Body of pancreas (tissue), 4 donors: ENCODE results near the gene DRC7. TPM values are rescaled to one million over a fixed set of nuclear protein-coding genes. Genes with fewer than 3 reads are reported as not detected.

Source experiments
- ATAC-seq: fragments of 150-250 bp; one replicate; pipeline ENCODE4 v1.9.1; 2016
- DNase-seq, 4 donors: peaks; one replicate each; pipeline ENCODE4 v3.0.0-alpha.2; 2019
- H3K27ac ChIP-seq, 4 donors: fragments of 200-600 bp; sonication (generic); 1 replicate in 3 of 4; 2 replicates in 1 of 4; pipeline versions ENCODE4 v1.5.1 to v1.6.1; 2016 to 2019; ENCODE audit warnings: mild to moderate bottlenecking in 1 of 4, mixed read lengths in 1 of 4, moderate library complexity in 1 of 4
- H3K27me3 ChIP-seq, 2 donors: fragments of 200-600 bp; sonication (generic); one replicate each; pipeline ENCODE4 v1.6.0; 2016; ENCODE audit warnings: mild to moderate bottlenecking in 1 of 2
- H3K36me3 ChIP-seq, 2 donors: fragments of 200-600 bp; sonication (generic); replicated peaks in 1 of 2; 2 replicates each; pipeline ENCODE4 v1.5.1; 2016; ENCODE audit warnings: low read depth in 2 of 2; ENCODE audit not compliant: insufficient read depth in 1 of 2
- H3K4me1 ChIP-seq: fragments of 200-600 bp; sonication (generic); one replicate; pipeline ENCODE4 v1.6.0; 2016
- H3K4me3 ChIP-seq, 2 donors: fragments of 200-600 bp; sonication (generic); 1 replicate in 1 of 2; 2 replicates in 1 of 2; pipeline ENCODE4 v1.5.1; 2016 to 2019
- H3K9me3 ChIP-seq, 3 donors: fragments of 200-600 bp; sonication (generic); 1 replicate in 2 of 3; 2 replicates in 1 of 3; pipeline ENCODE4 v1.5.1; 2016
- POLR2A ChIP-seq, 3 donors: fragments of 450-650 bp; IDR thresholded peaks; one replicate each; pipeline ENCODE4 v1.6.1; 2016; ENCODE audit warnings: antibody characterized with exemption in 3 of 3, mild to moderate bottlenecking in 2 of 3
- WGBS, 2 donors: methylation state at CpG; one replicate each; pipeline ENCODE4 v1.1.5; 2017; 5-methylcytosine and 5-hydroxymethylcytosine counted together
- intact Hi-C: fragments of 100-400 bp; cut with DNase I; formaldehyde crosslinking; loops from one replicate; pipeline ENCODE4 v1.15.1; 2023
- total RNA-seq, 2 donors: library from RNA; depleted of rRNA; stranded (reverse); fragments of >200 nt; gene quantifications; one replicate each; pipeline ENCODE4 v1.1.0, GENCODE V29; 2016
- TF ChIP-seq, protein P1 (sequence below), 7 experiments: fragments of 450-650 bp in 4 of 7; fragments of 200-600 bp in 3 of 7; sonication (generic) in 3 of 7; IDR thresholded peaks; one replicate each; pipeline ENCODE4 v1.5.1; 2016 to 2019; ENCODE audit warnings: antibody characterized with exemption in 7 of 7

The DRC7 gene
- total RNA-seq, 2 donors from 2014 or later = 1.3 TPM; not detected in 1

DNA sequence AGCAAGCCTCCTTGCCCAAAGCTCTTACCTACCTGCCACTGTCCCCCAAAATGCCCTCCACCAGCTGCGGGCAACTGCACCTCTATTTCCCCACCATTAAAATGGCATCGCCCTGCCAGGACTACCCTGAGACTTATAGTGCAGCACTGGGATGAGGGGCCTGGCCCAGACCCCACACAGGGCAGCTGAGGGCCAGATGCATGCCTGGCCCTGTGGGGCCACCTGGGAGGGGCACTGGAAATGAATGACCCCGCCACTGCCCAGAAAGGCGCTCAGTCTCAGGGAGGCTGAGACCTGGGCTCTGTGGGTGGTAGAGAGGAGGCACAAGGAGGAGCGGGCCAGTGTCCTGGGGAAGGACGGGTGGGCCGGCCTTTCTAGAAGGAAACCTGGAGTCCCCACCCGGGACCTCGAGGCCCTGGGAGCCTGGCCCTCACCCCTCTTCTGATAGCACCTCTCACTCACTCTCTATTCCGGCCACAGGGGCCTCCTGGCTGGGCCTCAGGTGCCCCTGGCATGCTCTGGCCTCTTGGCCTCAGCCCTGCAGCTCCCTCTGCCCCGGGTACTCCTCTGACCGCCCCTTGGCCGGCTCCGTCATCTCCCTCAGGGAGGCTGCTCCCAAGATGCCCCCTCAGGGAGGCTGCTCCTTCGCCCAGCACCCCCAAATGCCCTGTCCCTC lies 67.9 kb downstream of the DRC7 start:
- DNase-seq (no peak), ATAC-seq (no peak)
- Histone ChIP-seq H3K27me3 (no peaks in the 10 kb centered on the region), H3K9me3 (no peaks in the 10 kb centered on the region), H3K4me1 (peaks cover 1% of the 10 kb centered on the region), H3K27ac (no peak overlapping the region), H3K4me3 (no peak overlapping the region), H3K36me3 (peaks cover 0 to 11% of the 10 kb centered on the region in 2 donors)
- TF ChIP-seq, protein P1, sequence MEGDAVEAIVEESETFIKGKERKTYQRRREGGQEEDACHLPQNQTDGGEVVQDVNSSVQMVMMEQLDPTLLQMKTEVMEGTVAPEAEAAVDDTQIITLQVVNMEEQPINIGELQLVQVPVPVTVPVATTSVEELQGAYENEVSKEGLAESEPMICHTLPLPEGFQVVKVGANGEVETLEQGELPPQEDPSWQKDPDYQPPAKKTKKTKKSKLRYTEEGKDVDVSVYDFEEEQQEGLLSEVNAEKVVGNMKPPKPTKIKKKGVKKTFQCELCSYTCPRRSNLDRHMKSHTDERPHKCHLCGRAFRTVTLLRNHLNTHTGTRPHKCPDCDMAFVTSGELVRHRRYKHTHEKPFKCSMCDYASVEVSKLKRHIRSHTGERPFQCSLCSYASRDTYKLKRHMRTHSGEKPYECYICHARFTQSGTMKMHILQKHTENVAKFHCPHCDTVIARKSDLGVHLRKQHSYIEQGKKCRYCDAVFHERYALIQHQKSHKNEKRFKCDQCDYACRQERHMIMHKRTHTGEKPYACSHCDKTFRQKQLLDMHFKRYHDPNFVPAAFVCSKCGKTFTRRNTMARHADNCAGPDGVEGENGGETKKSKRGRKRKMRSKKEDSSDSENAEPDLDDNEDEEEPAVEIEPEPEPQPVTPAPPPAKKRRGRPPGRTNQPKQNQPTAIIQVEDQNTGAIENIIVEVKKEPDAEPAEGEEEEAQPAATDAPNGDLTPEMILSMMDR (IDR thresholded peaks at IDR 0.05) = no peak
- TF ChIP-seq POLR2A (IDR thresholded peaks at IDR 0.05) = no peak
- intact Hi-C loops = no loop called here
- 68 to 82% methylated on average over 14 of the region's 15 CpGs for WGBS, 2 donors

DNA sequence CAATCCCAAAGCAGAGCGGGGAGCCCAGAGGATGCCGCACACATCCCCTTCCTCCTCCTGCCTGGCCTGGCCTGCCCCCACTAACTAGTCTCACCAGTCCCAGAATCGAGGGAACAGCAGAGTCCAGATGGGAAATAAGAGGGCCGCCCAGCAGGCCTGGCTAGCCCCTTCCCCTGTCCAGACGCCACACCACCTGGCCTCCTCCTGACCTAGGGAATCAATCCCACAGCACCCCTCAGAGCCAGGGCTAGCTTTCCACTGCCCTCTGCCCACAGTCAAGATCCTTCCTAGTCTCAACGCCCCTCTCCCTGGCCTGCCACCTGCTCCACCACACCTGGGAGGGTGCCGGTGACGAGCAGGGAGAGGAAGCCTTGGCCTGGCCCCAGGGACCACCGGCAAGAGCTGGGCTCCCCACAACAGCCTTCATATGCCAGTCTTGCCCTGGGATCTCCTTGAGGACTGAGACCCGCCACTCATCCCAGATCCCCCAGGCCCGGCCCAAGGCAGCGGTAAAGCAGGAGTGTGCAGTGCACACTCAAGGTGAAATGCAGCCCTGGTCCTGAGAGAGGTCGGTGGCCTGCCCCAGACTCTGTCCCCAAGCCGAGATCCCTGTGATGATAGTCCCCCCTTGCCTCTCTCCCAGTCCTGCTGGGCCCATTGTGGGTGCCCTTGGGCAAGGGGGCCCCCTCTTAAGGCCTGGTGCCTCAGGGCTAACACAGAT lies 68.8 kb downstream of the DRC7 start:
- no peak for DNase-seq
- TF ChIP-seq POLR2A (IDR thresholded peaks at IDR 0.05) = no peak
- intact Hi-C loops = no loop called here
- H3K27me3 ChIP-seq = no peaks in the 10 kb centered on the region
- peaks cover 0 to 11% of the 10 kb centered on the region in 2 donors for H3K36me3 ChIP-seq
- H3K4me3 ChIP-seq = no peak overlapping the region
- H3K4me1 ChIP-seq = no peaks in the 10 kb centered on the region
- WGBS, 2 donors = 83 to 94% methylated on average over 10 to 14 of the region's 14 CpGs
- H3K9me3 ChIP-seq = no peaks in the 10 kb centered on the region
- no peak for ATAC-seq
- no peak overlapping the region for H3K27ac ChIP-seq

DNA sequence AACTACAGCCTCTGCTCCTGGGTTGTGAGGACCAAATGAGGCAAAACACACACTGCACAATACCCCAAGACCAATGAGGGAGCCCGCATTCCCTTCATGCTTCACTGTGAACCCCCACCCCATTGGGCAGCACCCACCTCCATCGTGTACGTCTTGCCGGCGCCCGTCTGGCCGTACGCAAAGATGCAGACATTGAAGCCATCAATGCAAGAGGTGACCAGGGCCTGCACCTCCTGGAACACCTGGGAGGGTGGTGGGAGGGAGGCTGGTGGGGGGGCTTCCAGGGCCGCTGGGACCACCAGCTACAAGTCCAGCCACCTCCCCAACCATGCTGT lies 69.4 kb downstream of the DRC7 start:
- no peaks in the 10 kb centered on the region for H3K9me3 ChIP-seq
- ATAC-seq (no peak), DNase-seq (no peak)
- TF ChIP-seq, protein P1 (IDR thresholded peaks at IDR 0.05) = no peak
- TF ChIP-seq POLR2A (IDR thresholded peaks at IDR 0.05) = no peak
- no peak overlapping the region for H3K4me3 ChIP-seq
- H3K4me1 ChIP-seq = no peaks in the 10 kb centered on the region
- peaks cover 0 to 14% of the 10 kb centered on the region in 2 donors for H3K36me3 ChIP-seq
- H3K27me3 ChIP-seq = no peaks in the 10 kb centered on the region
- 93 to 98% methylated on average over 8 of the region's 9 CpGs for WGBS, 2 donors
- H3K27ac ChIP-seq = no peak overlapping the region
- intact Hi-C loops = no loop called here

DNA sequence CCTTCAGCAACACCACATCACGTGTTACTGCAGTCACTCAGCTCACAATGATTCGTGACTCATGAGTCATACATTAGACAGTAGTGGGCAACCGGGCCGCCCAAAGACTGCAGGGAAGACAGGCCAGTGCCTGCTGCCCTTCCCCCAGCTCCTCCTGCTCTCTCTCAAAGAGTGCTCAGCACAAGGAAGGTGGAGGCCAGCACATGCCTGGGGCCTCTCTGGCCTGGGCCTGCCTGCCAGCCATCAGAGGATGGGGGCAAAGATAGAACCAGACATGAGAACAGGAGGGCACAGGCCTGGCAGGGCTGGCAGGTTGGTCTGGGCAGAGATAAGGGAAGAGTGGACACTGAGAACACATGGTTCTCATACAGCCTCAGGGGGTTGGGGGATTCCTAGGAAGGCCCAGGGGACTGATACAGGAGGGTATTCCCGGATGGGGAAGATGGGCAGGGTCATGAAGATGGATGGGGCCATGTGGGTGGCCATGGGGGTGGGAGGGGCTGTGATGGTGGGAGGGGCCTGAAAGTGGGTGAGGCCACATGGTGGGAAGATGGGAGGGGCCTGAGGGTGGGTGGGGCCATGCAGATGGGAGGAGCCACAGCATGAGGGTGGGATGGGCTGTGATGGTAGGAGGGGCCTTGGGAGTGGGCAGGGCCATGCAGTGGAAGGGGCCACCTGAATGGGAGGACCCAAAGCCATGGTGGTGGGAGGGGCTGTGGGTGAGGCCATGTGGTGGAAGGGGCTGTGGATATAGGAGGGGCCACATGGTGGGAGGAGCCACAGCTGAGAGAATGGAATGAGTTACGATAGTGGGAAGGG lies 69.9 kb downstream of the DRC7 start:
- Histone ChIP-seq H3K9me3 (no peaks in the 10 kb centered on the region), H3K27me3 (no peaks in the 10 kb centered on the region), H3K4me3 (no peak overlapping the region), H3K4me1 (no peaks in the 10 kb centered on the region), H3K36me3 (peaks cover 0 to 19% of the 10 kb centered on the region in 2 donors), H3K27ac (peak overlapping the region in 1 of 4 donors; percentile 3)
- WGBS, 2 donors = 73 to 95% methylated on average over 4 to 5 of the region's 6 CpGs
- ATAC-seq (peak; percentile 49), DNase-seq (no peak)
- intact Hi-C loops = no loop called here
- TF ChIP-seq, protein P1 (IDR thresholded peaks at IDR 0.05) = no peak
- TF ChIP-seq POLR2A (IDR thresholded peaks at IDR 0.05) = no peak

DNA sequence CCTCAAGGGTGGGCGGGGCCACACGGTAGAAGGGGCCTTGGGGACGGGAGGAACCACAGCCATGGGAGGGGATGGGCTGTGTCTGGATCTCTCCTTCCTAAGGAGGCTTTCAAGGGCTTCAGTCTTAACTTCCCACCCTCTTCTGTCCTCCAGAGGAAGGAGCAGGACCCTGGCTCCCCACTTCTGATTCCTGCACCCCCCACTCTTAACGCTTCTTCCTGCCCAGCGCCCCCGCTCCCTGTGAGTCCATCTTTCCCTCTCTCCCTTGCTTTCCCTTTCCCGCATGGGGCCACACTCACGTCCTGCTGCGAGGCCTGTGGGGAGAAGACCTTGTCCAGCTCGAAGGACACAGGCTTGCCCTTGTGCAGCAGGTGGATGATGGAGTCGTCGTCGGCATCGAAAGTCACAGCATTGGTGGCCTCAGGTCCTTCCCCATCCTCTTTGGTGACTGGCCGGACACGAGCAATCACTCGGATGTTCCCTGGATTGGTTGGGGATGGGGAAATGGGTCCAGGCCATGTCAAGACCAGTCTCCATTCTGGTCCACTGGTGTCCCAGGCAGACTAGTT lies 70.6 kb downstream of the DRC7 start:
- ATAC-seq = no peak
- intact Hi-C loops = no loop called here

More for the DNA sequence above, 70.6 kb downstream of the DRC7 start:
- Histone ChIP-seq H3K9me3 (no peaks in the 10 kb centered on the region), H3K4me1 (no peaks in the 10 kb centered on the region), H3K27ac (no peak overlapping the region), H3K36me3 (peaks cover 0 to 19% of the 10 kb centered on the region in 2 donors), H3K4me3 (no peak overlapping the region), H3K27me3 (no peaks in the 10 kb centered on the region)
- WGBS, 2 donors = 89 to 96% methylated on average over 15 to 16 of the region's 17 CpGs
- no peak for DNase-seq
- TF ChIP-seq, protein P1 (IDR thresholded peaks at IDR 0.05) = no peak
- TF ChIP-seq POLR2A (IDR thresholded peaks at IDR 0.05) = no peak
